T-helper 2 cell treated with Interferon-gamma antibody and Interleukin-4, amounts not matched to agents 100 ng/mL and 5 ng/mL, for 36 hours (primary cell): ENCODE measurements around the gene DRD5. TPM values are rescaled to one million over a fixed set of nuclear protein-coding genes. Genes with fewer than 3 reads are reported as not detected.
"Not testable (repeated sequence)": the region's sequence is repeated elsewhere in the genome, so short reads cannot be mapped to it uniquely, and the experiment has no call there.

ENCODE experiments used
- intact Hi-C: fragments of 100-400 bp; cut with micrococcal nuclease; formaldehyde crosslinking; loops from one replicate; pipeline ENCODE4 v1.15.1; 2023
- total RNA-seq: library from RNA; stranded (reverse); gene quantifications from 2 replicates; pipeline ENCODE4 v1.2.3, GENCODE V29; 2022

DRD5 gene
- not detected in 2 replicates for total RNA-seq

DNA sequence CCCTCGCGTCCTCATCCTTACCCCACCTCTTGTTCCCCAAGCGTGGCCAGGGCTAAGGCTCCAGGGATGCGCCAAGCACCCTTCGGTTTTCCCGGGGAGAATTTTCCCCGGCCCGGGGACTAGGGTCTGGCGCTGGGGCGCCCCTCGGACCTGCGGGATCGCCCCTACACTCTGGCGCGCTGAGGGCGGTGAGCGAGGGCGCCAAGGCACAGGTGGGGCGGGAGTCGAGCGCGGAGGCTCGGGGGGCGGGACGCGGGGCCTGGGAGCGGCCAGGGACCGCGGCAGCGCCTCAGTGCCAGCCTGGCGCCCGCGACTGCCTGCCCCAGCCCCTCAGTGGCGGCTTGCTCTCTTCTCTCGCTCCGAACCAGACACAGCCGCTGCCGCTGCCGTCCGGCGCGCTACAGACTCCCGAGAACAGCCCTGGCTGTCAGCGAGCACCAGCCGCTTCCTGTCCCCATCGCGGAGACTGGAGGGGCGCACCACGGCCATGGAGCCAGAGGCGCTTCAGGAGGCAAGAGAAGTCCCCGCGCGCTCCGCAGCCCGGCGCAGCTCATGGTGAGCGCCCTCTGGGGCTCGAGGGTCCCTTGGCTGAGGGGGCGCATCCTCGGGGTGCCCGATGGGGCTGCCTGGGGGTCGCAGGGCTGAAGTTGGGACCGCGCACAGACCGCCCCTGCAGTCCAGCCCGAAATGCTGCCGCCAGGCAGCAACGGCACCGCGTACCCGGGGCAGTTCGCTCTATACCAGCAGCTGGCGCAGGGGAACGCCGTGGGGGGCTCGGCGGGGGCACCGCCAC, at the start of gene DRD5:
Gene DRD5 (plus strand): TSS at position 292 of the 793 bp plus-strand sequence. CDS start 396 bp downstream, at position 688.
- intact Hi-C loops: no loop called here

DNA sequence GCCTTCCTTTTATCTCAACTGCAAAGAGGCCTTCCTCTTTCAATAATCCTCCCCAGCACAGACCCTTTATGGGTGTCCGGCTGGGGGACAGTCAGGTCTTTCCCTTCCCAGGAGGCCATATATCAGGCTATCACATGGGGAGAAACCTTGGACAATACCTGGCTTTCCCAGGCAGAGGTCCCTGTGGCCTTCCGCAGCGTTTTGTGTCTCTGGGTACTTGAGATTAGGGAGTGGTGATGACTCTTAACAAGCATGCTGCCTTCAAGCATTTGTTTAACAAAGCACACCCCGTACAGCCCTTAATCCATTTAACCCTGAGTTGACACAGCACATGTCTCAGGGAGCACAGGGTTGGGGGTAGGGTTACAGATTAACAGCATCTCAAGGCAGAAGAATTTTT, 49.2 kb upstream of the DRD5 start:
- intact Hi-C loops: not testable (repeated sequence)

DNA sequence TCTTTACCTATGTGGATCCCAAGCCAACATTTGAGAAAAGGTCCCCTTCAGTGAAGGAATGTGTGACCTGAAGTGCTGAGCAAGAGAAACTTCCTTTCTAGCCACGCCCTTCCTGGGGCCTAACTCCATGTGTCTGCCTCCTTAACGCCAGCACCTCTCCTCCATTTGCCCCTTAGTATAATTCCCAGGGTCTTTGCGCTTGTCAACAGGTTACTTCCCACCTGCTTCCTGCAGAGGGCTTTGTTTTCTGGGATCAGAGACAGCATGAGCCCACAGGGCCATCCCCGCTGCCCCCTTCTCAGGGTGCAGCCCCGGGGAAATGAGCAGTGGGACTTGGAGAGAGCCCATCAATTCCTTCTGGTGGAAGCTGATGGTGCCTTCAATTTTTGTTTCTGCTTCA, 45.9 kb upstream of the DRD5 start:
- intact Hi-C loops: no loop called here

DNA sequence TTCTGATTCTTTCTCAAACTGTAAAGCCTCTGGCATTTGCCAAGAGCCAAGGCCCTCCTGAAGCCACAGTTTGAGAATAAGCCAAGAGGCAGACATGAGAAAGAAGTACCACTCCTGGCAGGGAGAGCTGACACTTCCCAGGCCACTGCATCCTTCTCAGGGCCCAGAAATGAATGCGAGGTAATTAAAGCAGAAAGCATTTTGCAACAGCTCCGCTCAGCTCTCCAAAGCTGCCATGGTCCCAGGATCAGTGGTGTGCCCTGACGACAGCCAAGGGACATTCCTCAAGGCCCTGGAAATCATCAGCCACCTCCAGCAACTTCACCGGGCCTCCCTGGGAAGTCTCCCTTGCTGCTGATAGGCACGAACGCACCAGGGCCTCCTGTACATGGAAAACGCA, 44.2 kb upstream of the DRD5 start:
- intact Hi-C loops: not testable (repeated sequence)

DNA sequence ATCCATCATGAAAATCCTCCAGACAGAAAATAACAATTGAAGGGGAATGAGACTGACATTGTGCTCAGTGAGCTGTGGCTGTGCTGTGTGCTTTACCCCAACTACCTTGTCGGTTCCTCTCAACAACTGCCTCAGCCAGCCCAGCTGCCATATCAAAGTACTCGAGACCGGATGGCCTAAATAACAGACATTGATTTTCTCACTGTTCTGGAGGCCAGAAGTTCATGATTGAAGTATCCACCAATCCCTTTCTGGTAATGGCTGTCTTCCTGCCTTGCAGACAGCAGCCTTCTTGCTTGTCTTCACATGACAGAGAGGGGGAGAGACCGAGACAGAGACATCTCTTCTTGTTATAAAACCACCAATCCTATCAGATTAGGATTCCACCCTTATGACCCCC, 37.6 kb upstream of the DRD5 start:
- intact Hi-C loops: not testable (repeated sequence)

DNA sequence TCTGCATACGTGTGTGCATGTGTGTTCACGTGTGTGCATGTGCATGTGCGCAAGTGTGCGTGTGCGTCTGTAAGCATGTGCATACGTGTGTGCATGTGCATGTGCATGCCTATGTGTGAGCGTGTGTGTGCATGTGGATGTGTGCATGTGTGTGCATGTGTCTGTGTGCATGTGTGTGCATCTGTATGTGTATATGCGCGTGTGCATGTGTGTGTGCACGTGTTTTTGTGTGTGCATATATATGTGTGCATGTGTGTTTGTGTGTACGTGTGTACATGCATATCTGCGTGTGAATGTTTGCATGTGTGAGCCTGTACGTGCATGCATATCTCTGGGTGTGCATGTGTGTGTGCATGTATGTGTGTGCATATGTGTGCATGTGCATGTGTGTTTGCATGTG, 35.7 kb upstream of the DRD5 start:
- intact Hi-C loops: no loop called here

DNA sequence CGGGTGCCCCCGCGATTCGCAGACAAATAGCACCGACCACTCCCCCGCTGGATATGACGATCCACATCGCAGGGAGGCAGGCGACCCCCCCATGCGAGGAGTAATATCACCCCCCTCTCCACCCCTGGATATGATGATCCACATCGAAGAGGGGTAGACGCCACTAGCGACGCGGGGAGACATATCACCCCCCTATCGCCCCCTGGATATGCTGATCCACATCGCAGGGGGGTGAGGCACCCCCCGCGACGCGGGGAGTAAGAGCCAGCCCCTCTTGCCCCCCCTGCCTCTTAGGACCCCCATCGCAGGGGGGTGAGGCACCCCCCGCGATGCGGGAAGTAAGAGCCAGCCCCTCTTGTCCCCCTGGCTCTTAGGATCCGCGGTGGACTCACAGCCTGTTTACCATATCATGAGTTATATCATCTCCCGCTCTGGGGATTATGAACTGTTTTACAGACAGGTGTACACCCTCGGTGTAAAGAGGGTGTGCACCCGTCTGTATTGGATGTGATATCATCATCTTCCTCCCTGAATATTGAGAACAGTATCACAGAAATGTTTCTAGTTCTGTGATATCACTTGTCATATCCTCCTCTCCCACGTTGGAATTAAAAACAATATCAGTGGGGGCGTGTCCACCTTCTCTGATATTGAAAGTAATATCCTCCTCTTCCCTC, 22.7 kb upstream of the DRD5 start:
- intact Hi-C loops: no loop called here

DNA sequence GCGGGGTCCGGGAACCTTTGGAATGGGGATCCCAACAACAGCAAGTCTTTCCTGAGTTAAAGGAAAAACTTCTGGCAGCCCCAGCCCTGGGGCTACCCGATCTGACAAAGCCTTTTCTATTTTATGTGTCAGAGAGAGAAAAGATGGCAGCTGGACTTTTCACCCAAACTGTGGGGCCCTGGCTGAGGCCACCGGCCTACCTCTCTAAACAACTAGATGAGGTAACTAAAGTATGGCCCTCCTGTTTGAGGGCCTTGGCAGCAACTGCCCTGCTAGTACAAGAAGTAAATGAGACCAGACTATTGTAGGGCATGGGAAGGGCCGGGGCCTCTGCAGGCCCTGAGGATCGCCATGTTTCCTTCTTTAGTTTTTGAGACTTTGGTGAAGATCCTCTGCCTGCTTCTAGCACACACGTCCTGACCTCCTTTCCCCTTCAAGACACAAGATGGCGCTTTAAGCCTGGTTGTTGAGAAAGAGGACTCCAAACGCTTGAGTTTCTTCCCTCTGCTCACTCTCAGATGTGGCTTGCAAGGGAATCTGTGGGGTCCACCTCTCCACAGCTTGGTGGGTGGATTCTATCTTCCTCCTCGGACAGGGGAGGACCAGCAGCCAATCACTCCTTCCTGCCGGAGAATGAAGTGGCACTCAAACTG, 18.5 kb upstream of the DRD5 start:
- intact Hi-C loops: loop anchor here (1.0 kb wide), 1 partner anchor 256 kb away; no protein-coding TSS in a partner anchor

DNA sequence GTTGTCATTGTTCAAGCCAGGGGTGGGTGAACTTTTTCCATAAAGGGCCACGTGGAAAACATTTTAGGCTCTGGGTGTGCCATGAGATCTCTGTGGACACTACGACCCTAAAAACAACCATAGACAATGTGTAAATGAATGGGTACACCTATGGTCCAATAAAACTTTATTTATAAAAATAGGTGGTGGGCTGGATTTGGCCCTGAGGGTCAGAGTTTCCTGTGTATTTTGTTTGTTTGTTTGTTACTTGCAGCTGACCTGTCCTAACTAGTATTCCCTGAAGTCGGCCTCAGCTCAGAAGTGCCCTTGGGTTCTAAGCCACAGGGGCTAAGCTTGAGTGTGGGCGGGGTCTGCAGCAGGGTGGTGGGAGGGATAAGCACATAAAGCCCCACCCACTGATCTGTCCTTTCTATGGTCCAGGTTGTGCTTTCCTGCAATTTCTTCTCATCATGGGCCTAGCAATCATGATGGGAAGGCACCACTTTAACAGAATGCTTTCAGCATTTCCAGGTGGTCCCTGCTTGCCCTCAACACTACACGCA, 17.2 kb upstream of the DRD5 start:
- intact Hi-C loops: no loop called here

DNA sequence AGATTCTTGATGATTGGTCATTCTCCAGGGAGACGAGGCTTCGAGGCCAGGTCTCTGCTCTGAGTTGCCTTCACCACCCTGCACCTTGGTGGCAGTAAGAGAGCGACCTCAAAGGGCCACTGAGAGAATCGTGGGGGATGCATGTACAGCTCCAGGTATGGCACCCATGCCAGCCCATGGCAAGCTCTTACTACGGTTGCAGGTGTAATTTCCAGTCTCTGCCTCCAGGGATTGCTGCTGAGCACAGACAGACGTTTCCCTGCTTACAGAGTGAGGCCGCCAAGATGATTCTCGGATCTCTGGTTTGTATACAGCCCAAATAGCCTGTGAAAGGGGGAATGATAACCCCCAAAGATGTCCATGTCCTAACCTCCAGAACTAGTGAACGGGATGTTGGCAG, 16.3 kb upstream of the DRD5 start:
- intact Hi-C loops: no loop called here

DNA sequence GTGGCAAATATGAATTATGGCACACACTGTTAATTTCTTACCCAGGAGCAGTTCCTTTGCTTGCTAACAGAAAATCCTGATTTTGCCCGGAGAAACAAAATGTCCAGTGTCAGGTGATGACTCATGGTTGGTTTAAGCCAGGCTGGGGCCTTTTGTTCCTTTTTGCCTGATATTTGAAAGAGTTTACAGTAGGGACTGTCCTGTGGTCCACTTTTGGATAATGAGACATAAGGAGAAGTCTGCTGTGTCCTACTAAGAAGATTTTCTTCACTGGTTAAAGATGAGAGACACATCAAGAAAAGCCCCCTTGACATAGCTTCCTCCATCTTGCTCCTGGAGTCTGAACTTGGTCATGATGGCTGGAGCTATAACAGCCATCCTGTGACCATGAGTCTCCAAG, 12.1 kb upstream of the DRD5 start:
- intact Hi-C loops: no loop called here

DNA sequence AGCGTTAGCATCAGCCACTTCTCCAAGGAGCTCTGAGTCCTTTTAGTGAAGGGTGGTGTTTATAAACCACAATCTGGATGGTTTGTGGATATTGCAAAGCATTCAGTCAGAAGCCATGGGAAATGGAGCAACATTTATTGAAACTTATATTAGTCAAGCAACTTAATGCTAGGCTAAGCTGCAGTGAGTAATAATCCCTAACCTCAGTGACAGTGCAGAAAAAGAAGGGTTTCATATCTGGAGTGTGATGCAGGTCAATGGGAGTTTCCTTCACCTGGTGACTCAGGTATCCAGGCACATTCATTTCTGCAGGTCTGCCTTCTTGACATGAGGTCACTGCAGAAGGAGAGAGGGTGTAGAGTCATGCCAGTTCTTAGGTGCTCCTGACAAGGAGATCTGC, 10.4 kb upstream of the DRD5 start:
- intact Hi-C loops: no loop called here

DNA sequence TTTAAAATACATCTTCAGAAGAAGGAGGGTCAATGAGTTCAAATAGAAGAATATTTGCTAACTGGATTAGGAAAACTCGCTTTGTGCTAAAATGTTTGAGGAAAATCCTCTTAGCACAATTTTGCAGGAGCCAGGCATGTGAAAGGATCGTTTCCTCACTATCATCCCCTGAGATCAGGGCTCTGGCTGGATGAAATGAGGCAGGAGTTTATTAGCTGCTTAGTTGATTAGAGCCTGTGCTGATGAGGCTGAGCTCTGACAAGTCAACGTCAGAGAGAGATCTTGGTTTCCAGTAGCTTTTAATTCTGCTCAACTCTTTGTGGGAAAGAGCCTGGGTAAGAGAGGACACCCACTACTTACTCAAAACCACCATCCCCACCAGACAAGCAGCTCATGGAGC, 8.0 kb upstream of the DRD5 start:
- intact Hi-C loops: no loop called here

DNA sequence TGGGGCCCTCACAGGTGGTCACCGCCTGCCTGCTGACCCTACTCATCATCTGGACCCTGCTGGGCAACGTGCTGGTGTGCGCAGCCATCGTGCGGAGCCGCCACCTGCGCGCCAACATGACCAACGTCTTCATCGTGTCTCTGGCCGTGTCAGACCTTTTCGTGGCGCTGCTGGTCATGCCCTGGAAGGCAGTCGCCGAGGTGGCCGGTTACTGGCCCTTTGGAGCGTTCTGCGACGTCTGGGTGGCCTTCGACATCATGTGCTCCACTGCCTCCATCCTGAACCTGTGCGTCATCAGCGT, 652 bp downstream of the DRD5 start:
- intact Hi-C loops: no loop called here

DNA sequence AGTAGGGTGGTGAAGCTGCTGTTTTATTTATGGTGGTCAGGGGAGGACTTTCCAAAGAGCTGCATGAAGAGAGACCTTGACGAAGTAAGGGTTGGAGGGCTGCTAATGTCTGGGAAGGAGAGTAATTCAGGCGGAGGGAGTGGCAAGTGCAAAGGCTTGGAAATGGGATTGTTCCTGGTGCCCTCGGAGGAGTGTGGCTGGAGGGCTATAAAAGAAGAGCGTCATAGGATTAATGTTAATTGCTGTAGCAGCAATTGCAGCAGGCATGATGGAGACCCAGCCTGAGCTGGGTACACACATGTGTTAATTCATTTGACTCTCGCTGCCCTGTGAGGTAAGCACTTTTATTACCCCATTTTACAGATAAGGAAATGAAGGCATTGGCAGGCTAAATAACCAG, 4.5 kb downstream of the DRD5 start:
- intact Hi-C loops: not testable (repeated sequence)

DNA sequence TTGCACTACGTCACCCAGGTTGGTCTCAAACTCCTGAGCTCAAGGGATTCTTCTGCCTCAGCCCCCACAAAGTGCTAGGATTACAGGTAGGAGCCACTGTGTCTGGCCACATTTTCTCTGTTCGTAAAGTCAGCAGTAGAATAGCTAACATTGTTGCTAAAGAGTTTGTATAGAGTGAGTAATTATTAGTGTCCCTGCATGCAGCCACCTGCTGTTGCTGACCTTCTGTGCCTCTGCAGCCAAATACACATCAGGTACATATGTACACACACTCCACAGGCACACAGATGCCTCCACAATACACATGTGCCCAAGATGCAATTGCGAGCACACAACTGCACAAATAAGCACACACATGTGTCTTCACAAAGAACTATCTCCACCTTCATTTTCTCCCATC, 10.9 kb downstream of the DRD5 start:
- intact Hi-C loops: no loop called here

DNA sequence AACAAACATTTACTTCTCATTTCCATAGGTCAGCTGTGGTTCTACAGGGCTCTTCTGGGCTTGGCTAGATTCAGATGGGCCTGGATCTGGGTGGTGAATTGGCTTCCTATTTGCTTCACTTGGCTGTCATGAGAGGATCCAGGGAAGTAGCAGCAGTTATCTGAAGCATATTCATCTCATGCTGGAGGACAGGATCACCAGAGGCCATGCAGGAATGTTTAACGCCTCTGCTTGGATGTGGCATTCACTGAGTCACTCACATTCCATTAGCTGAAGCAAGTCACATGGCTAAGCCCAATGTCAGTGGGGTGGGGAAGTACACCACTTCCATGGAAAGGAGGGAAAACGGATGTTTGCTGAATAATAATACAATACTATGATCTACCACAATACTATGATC, 15.2 kb downstream of the DRD5 start:
- intact Hi-C loops: not testable (repeated sequence)

DNA sequence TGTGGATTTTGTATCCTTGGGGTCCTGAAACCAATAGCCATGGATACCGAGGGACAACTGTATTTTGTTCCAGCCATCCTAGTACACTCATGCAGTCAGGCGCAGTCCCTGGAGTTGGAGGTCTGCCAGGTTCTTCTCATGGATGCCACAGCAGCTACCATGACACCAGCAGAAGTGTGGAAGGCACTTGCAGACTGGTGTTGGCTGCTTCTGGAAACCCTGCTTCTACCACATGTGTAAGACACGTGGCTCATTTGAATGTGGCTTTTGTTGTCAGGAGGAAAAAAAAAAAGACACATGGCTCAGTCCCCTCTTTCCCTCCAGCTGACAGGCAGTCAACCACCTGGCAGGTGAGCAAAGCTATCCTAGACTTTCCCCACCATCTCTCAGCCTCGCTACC, 19.4 kb downstream of the DRD5 start:
- intact Hi-C loops: no loop called here

DNA sequence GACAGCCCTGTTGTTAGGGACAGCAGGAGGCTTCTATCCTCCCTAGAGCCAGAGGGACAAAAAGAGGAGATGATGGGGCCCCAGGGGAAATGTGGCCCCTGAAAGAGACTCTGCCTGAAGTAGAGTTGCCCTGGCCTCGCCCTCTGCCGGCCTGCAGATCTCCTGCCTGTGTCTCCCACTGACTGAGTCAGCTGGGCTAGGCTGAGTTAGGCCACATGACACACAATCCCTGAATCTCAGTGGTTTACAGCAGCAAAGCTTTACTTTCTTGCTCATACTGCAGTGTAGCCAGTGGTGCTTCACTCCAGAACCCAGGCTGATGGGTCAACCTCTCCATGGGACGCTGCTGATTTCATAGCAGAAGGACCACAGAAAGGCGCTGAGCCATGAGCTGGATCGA, 23.5 kb downstream of the DRD5 start:
- intact Hi-C loops: no loop called here

DNA sequence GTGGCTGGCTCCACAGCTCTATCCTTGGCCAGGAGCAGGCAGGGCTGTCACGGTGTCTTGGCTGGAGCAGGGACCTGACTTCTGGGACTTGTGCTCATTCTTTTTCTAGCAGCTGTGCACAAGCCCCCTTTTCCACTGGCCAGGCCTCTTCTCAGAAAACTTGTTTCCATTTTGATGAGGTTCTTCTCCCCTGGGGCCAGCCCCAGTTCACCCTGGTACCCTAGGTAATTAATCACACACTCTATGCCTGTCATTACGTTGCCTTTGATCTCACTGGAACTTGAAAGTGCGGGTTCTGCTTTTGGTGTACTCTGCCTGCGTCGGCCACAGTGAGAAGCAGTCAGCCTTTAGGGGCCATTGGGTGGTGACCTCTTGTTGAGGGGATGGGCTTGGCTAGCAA, 26.6 kb downstream of the DRD5 start:
- intact Hi-C loops: no loop called here

DNA sequence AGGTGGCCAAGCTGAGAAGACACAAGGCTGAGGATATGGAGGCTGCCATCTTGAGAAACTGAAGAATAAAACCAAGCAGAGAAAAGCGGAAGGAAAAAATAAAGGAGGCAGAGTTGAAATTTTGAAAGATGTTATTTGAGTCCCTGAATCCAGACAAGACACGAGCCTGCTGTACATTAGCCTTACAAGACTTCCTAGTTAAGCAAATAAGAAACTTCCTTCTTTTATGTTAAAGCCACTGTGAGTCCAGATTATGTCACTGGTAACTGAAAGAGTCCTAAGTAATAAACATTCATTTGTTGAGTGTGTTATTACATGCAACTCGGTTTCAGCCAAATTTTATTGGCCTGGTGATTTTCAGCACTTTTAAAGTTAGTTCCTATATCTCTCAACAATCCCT, 30.4 kb downstream of the DRD5 start:
- intact Hi-C loops: no loop called here
